DMS114 treated with DMSO at 0.1 percent for 48 hours (cell line): ENCODE measurements around the gene DZIP1L.
"Not testable (repeated sequence)": the region's sequence is repeated elsewhere in the genome, so short reads cannot be mapped to it uniquely, and the experiment has no call there.

ENCODE experiments used
- DNase-seq: peaks from one replicate; lab custom pipeline; 2025; ENCODE audit not compliant: unreplicated experiment; lab: John Stamatoyannopoulos, UW

Gene DZIP1L, protein sequence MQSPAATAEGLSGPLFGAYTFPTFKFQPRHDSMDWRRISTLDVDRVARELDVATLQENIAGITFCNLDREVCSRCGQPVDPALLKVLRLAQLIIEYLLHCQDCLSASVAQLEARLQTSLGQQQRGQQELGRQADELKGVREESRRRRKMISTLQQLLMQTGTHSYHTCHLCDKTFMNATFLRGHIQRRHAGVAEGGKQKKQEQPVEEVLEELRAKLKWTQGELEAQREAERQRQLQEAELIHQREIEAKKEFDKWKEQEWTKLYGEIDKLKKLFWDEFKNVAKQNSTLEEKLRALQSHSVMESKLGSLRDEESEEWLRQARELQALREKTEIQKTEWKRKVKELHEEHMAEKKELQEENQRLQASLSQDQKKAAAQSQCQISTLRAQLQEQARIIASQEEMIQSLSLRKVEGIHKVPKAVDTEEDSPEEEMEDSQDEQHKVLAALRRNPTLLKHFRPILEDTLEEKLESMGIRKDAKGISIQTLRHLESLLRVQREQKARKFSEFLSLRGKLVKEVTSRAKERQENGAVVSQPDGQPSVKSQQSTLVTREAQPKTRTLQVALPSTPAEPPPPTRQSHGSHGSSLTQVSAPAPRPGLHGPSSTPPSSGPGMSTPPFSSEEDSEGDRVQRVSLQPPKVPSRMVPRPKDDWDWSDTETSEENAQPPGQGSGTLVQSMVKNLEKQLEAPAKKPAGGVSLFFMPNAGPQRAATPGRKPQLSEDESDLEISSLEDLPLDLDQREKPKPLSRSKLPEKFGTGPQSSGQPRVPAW

DNA sequence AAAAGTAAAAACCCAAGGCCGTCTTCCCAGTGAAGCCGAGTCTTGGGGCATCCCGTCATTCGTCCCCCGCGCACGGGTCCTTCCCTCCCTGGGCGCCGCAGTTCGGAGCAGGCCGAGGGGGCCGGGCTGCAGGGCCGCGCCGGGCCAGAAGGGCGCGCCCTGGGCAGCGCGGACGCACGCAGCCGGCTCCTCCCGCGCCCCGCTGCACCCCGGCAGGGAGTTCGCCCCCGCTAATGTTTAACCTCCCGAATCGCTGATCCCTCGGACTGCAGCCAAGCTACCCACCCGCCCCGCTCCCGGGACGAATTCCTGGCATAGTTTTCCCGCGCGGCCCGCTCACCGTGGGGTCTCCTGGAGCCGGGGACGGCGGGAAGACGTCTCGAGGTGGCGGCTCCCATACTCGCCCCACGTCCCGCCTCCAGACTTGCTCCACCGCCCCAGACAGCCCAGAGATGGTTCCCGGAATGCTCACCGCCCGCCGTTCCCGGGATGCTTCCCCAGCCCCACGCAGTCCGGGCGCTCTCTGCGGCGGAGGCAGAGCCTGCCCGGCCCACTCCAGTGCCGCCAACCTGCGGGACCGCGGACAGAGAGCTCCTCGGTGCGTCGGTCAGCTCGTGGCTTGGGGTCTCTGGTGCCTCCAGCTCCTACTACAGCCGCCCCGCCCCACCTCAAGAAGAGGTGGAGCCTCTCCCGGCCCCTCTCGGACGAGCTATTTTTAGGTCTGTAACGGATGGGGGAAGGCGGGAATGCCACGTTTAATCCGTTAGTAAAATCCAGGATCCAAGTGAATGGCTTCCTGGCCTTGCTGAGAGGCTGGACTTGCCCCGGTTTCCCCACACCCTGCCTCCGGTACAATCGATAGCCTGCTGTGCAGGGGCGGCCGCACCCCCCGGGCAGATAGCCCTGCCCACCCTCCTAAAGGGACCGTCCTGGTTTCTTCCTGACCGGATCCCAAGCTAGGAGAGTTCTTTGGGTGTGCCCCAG is at the start of gene DZIP1L:
Gene DZIP1L, minus strand, starts transcription at position 621 of the 984 bp plus-strand sequence. CDS start 11,637 bp downstream, outside the sequence.
- DNase-seq: peak; percentile 31

DNA sequence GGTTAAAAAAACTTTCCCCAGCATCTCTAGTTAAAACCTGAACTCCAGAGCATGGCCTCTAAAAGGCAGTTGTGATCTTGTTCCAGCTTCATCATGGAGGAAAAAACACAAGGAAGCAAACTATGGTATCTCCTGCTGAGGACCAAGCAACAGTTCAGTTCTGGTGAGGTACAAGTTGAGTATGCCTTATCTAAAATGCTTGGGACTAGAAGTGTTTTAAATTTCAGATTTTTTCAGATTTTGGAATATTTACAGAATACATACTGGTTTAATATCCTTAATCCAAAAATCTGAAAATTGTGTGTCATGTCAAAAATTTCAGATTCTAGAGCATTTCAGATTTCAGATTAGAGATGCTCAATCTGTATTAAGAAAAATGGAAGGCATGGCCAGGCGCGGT is 49.7 kb upstream of the DZIP1L start:
- DNase-seq: no peak

DNA sequence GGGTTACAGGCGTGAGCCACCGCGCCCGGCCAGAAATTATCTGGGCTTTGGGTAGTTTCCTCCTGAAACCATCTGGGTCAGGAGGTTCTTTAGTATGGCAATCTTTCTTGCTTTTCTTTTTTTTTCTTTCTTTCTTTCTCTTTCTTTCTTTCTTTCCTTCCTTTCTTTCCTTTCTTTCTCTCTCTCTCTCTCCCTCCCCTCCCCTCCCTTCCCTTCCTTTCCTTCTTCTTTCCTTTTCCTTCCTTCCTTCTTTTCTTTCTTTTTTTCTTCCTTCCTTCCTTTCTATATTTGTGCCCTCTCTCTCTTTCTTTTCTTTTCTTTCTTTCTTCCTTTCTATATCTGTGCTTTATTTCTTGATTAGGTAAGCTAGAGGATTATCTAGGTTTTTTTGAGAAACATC is 42.3 kb upstream of the DZIP1L start:
- DNase-seq: no peak

DNA sequence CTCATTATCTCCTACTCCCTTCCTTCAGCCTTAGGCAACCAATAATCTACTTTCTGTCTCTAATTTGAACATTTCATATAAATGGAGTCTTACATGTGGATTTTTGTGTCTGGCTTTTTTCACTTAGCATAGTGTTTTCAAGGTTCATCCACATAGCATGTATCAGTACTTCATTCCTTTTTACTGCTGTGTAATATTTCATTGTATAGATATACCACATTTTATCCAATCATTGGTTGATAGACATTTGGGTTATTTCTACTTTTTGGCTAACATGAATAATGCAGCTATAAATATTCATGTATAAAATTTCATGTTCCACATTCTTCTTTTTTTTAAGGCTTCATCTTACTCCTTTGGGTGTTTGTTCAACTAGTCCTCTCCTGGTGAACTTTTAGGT is 39.1 kb upstream of the DZIP1L start:
- DNase-seq: no peak

DNA sequence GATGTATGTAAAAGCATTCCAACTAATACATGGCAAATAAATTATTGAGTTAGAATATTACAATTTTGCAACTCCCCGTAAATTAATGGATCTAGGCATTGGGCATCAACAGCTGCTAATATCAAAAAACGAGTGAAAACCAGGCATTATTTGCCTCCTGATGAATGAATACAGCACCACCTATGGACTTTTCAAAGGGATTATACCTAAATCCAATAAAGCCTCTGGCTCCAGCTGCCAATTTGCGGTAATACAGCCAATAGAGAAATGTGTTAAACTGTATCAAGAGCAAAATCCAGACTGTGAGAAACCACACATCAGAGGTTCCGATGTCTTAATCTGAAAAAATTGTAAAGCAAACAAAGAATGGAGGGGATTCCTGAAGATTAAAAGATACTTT is 33.1 kb upstream of the DZIP1L start:
- DNase-seq: no peak

DNA sequence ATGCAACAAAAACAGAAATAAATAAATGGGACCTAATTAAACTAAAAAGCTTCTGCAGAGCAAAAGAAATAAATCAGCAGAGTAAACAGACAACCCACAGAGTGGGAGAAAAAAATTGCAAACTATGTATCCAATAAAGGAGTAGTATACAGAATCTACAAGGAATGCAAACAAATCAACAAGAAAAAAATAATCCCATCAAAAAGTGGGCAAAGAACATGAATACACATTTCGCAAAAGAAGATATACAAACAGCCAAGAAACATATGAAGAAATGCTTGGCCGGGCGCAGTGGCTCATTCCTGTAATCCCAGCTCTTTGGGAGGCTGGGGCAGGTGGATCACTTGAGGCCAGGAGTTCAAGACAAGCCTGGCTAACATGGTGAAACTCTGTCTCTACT is 26.8 kb upstream of the DZIP1L start:
- DNase-seq: not testable (repeated sequence)

DNA sequence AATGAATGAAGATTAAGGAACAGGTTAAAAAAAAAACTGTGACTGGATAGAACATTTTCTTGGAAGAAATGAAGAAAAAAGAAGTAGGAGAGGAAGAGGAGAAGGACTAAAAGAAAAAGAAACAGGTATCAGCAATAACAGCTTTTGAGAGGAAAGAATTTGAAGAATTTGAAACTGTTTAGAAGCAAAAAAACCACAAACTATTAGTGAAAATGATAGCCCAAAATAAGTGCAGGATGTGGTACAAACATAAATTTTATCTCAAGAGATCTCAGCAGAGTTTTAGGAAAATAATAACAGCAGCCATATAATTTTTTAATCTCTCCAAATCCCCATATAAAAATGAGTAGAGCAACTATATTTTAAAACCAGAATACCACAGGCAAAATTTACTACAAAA is 25.5 kb upstream of the DZIP1L start:
- DNase-seq: no peak

DNA sequence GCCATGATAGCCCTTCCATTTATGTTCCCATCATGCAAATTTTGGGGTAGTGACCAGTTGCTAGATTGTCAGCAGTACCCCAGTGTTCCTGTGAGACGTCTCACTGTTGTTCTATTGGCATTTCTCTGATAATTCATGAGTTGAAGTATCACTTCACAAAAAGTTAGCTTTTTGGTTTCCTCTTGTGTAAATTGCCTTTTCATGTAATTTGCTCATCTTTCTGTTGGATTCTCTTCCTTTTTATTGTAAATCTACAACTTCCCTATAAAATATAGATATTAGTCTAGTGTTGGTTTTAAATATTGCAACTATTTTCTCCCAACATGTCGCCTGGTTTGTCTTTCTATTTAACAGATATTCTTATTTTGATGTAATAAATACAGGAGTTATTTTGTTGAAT is 24.3 kb upstream of the DZIP1L start:
- no peak for DNase-seq

DNA sequence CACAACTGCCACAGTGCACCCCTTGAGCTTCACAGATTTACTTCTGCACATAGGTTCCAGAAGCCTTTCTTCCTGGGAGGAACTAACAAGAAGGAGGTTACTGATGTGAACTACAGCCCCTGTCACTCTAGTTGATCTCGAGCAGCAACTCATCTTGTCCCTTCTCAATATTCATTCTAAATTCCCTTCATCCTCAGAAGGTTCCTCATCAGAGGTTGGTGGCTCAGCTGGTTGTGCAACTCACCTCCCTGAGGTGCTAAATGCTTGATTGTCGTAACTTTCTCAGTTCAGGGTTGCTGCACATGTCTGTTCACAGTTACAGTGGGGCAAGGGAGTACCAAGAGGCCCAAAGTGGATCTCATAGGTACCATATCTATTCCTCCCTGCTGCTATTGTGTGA is 22.5 kb upstream of the DZIP1L start:
- DNase-seq: no peak

DNA sequence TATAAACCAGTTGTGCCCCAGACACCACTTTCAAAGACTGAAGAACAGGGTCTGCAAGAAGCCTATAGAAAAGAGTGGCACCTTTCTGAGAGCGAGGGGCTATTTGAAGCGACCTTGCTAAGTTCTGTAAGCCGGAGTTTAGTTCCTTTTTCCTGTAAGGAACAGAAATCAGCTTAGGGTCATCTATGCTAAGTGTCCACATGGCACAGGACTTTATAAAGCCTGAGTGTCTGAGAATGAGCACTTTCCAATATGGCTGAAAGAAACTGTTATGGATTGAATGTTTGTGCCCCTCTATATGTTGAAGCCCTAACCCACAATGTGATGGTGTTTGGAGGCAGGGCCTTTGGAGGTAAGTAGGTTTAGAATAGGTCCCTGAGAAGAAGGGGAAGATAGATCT is 20.8 kb upstream of the DZIP1L start:
- DNase-seq: no peak

DNA sequence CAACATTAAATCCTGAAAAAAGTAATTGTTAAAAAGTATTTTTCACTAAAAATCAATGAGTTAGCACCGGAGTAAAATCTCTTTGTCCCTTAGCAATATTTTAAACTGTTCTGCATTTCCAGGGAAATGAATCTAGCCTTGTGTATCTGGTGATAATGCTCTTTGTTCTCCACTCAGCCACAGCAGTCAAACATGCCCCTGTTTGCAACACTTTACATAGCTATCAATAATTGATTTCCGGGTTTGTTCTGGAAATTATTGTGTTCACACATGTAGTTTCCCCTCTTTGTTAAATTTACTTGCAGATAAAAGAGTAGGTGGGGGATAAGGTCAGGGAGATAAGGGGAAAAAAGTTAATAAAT is 20.4 kb upstream of the DZIP1L start:
- DNase-seq: no peak

DNA sequence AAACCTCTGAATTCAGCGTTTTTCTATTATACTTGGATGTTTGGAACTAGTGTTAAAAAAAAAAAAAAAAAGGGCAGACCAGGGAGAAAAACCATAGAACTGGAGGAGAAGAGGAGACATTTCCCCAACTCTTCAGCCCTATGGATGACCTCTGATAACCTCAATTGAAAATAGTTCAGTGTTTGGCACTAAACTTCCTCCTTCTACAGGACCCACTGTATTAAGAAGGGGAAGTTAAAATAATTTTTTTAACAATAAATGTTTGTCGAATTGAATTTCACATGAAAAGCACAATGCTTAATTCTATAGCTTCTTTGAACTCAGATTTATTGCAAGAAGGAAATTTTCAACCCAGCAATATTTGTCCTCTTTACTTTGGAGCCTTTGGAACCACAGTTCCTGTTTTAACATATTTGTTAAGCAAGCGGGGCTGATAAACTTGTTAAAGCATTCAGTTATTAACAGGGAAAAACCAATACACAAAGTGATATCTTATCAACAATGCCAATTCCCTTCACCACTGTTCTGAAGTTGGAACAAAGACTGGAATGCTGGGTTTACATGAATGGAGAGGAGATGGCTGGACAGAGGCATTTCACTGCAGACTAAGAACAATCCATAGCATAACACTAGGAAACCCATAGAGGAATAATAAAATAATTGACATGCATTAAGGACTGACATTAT is 19.9 kb upstream of the DZIP1L start:
- DNase-seq: no peak

DNA sequence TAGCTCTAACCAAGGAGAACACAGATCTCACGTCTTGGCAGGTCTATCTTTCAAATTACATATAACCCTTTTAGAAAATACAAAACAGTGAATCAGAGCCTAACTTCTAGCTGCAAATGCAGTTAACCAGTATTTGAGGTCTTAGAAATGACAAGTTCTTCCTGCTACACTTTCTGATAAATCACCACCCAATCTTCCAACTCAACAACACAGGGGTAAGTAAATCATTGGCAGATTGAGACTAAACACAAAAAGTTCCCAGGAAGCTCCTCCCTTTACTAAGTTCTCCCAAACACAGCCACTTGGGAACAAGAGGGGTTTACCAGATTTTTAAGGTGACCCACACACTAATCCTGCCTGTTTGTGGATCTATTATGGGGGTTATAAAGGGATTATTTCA is 16.8 kb upstream of the DZIP1L start, which contains the start of gene A4GNT:
Gene A4GNT, minus strand, starts transcription at position 152 of the 400 bp plus-strand sequence. CDS start 1,134 bp downstream, outside the sequence.
- no peak for DNase-seq

DNA sequence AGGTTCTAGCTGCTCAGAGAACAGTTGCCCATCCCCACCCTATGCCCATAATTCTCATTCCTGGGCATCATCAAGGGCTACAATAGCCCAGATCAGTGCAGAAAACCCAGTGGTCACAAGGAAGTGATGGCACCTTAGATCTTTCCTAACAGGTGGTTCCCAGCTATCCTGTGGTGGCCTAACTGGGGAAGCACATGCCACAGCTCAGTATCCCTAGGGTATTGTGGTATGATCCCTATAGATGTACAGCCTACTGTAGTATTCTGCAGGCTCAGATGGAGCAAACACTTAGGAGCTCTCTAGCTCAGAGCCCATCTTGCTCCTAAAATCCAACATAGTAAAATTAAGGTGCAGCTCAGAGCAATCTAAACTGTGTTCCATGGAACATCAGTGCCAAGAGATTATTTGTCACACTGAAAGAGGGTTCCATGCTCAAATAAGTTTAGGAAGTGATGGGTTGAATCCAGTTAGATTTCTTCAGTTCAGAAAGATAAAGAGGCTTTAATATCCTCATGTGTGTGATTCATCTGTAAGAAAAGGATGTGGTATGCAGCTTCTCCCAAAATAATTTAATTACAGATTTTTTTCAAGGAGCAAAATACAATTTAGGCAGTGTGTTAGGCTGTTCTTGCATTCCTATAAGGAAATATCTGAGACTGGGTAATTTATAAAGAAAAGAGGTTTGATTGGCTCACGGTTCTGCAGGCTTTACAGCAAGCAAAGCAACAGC is 12.4 kb upstream of the DZIP1L start:
- DNase-seq: no peak

DNA sequence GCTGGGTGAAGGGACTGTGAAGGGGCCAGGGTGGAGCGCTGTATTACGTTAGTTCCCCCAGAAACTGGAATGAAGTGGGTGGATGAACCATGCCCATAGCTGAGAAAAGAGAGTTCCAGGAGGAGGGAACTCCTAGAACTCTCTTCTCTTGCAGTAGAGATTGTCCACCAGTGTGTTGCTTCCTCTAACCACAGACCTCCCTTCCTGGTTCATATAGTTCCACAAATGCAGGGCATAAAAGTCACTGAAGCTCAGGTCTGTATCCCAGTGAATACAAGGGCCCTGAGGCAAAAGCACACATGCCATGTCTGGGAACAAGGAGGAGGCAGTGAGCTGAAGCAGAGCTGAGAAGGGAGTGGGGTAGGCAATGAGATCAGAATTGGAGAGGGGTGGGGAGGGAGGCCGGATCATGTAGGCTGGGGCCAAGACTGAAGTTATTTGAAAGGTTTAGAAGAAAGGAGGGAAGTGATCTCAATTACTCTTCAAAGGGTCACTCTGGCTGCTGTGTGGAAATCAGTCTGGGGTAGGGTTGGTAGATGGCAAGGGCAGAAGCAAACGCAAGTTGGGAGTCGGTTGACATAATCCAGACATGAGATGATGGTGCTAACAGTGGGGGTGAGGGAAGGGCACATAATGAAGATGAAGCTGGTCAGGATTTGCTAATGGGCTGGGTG is 10.3 kb upstream of the DZIP1L start:
- DNase-seq: no peak

DNA sequence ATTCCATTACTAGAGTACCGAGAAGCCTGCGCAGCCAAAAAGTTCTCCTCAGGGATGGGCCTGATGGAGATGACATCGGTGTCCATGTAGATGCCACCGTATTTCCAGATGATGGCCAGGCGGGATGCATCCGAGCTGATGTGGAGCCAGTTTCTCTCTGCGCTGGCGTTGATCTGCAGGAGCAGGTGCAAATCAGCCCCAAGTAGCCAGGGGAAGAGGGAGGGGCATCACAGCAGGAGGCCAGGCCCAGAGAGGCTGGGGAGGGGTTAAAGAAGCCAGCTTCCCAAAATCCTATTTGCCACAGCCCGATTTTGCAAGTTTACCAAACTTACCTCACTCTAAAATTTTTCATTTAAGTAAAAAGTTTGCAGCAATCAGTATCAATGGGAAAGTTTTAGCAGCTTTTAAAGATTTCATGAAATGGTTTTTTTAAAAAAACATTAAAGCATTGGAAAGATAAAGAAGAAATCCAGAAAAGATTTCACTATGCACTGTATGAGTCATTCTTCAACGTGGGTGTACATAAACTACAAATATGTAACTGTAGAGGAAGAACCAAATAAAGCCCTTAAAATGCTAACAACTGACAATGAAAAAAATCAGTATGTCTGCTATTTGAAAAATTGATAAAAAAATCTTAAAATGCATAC is 9.4 kb upstream of the DZIP1L start:
- DNase-seq: no peak

DNA sequence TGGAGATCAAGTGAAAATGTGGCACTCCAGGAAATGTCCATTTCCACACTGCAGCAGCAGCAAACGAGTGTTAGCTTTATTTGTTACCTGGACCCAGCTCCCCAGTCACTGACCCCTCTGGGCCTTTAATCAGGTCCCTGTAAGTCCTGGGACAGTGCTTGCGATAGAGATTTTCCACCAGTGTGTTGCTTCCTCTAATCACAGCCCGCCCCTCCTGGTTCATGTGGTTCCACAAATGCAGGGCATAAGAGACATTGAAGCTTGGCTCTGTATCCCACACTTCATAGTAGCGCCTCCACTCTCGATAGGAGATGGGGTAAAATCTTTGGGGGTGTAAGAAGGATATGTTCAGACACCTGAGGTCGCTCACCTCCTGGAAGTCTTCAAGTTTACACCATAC is 8.8 kb upstream of the DZIP1L start:
- DNase-seq: no peak

DNA sequence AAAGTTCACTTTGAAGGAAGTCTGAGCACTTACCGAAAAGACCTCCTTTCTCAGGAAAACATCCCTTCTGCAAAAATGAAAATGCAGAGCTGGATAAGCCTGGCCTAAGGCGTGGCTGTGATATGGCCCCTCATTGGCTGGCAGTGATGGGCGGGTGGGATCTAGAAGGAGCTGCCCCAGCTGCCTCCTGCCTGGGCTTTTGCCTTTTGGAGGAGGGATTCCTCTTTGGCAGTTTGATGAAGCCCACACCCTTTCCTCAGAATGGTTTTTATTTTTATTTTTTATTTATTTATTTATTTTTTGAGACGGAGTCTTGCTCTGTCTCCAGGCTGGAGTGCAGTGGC is 4.0 kb upstream of the DZIP1L start:
- no peak for DNase-seq
